GM12873 (cell line): ENCODE data around the gene SPEF1.

Experiments used
- TF ChIP-seq, protein P1 (sequence below): IDR thresholded peaks from 2 replicates; pipeline ENCODE4 v1.5.1; 2012; ENCODE audit warnings: low read depth, mild to moderate bottlenecking, moderate library complexity, low read length, control low read depth; ENCODE audit not compliant: insufficient read depth; ENCODE audit errors: missing control alignments

Gene SPEF1

DNA sequence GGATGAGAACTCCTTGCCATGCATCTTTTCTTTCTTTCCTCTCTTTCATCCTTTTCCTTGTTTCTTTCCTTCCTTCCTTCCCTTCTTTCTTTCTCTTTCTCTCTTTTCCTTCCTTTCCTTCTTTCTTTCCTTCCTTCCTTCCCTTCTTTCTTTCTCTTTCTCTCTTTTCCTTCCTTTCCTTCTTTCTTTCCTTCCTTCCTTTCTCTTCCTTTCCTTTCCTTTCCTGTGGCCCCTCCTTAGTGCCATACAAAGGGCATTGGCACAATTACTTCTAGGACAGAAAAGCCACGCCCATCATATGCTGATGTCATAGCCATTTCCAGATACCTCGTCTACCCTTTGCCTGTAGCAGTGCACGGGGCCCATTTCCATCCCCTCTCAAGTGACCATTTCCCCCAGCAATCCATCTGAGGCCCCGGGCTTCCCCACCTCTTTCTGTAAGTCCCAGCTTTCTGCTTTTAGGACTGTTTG, 7.5 kb upstream of the SPEF1 start:
- TF ChIP-seq, protein P1, sequence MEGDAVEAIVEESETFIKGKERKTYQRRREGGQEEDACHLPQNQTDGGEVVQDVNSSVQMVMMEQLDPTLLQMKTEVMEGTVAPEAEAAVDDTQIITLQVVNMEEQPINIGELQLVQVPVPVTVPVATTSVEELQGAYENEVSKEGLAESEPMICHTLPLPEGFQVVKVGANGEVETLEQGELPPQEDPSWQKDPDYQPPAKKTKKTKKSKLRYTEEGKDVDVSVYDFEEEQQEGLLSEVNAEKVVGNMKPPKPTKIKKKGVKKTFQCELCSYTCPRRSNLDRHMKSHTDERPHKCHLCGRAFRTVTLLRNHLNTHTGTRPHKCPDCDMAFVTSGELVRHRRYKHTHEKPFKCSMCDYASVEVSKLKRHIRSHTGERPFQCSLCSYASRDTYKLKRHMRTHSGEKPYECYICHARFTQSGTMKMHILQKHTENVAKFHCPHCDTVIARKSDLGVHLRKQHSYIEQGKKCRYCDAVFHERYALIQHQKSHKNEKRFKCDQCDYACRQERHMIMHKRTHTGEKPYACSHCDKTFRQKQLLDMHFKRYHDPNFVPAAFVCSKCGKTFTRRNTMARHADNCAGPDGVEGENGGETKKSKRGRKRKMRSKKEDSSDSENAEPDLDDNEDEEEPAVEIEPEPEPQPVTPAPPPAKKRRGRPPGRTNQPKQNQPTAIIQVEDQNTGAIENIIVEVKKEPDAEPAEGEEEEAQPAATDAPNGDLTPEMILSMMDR = no peak

DNA sequence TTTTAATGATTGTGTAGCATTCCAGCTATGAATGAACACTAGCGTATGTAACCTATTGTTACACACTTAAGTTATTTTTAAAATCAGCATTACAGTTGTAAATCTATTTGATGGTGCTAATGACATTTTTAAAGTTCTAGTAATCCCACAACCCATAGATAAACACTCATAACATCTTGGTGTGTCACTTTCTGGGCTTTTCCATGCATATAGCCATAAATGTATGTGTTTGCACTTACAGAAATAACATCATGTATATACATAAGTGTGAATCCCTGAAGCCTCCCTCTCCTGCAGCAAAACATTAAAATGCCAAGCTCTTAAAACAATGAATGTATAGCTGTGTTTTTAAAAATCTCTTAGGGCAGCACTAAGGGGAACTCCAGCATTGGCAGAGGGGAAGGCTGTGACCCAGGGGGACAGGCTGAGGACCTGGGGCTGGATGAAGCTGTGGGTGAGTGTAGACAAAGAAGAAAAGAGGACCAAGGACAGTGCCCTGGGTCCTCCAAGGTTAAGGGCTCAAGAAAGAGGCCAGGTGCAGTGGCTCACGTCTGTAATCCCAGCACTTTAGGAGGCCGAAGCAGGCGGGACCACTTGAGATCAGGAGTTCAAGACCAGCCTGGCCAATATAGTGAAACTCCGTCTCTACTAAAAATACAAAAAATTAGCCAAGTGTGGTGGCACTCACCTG, 6.2 kb upstream of the SPEF1 start:
- TF ChIP-seq, protein P1 = no peak

DNA sequence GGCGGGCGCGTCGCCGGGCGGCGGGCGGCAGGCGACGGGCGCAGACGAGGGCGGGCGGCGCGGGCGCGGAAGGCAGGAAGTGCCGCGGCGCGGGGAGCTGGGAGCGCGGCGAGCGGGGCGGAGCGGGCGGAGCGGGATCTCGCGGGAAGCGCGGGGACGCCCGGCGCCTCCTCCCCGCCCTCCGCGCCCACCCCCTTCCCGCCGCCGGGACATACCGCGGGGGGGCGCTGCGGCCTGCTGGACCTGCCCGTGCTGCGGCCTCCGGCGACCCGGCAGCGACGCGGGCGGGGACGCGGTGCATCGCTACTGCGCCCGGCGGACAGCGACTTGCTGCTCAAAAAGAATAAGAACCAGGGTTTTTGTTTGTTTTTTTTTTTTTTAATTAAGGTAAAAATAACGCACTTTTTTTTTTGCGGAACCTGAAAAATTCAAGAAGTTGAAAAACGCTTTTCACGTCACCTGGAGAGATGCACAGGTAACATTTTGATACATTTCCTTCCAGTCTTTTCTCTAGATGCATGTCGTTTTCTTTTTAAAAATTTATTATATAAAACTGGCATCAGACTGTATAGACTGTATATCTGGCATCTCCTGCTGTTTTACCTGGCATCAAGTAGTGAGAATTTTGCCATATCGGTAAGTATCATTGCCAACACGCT, 5.5 kb upstream of the SPEF1 start, which contains the start of gene CENPB:
Gene CENPB, minus strand, starts transcription at position 76 of the 659 bp plus-strand sequence. CDS start 257 bp downstream, outside the sequence.
- TF ChIP-seq, protein P1 = peak; percentile 75

DNA sequence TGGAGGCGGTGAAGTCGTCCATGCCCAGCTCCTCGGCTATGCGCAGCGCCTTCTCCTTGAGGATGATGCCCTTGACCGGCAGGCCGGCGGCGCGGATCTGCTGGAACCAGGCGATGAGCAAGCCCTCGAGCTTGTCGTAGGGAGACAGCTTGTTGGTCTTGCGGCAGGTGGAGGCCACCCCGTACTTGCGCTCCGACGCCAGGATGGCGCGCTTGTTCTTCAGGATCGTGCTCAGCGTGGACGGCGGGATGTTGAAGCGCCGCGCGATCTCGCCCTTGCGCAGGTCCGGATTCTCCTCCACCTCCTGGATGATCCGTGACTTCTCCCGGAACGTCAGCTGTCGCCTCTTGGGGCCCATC, 4.9 kb upstream of the SPEF1 start:
- TF ChIP-seq, protein P1 = no peak

DNA sequence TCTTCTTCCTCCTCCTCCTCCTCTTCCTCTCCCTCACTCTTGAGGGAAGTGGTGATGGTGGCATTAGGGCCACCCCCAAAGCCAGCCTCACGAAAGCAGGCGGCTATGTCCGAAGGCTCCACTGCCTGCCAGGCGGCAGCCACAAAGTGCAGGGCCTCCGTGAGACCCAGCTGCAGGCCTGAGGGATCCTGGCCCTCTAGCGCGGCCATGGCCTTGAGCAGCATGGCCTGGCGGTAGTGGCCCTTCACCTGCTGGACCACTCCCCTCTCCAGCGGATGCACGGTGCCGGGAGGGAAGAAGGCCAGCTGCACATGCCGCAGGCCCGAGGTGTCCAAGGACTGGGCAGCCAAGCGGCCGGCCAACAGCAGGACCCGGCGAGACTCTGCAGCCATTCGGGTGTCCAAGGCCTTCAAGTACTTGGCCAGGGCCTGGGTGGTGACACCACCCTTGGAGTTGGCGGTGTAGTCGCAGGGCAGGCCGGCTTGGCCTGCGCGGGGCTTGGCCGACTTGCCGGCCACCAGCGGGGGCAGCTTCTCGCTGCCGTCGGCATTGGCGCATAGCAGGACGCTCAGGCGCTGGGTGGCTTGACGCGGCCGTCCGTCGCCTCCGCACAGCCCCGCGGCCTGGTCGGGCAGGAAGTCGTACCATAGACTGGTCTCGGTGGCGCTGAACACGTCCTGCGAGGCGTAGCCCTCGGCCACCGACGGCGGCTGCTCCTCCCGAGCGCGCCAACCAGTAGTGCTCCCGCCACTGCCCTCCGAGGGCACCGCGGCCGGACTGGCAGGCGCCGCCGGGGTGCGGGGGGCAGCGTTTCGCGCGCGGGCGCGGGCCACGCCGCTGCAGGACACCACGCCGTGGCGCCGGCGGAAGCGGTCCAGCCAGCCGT, 4.2 kb upstream of the SPEF1 start:
- TF ChIP-seq, protein P1 = no peak

DNA sequence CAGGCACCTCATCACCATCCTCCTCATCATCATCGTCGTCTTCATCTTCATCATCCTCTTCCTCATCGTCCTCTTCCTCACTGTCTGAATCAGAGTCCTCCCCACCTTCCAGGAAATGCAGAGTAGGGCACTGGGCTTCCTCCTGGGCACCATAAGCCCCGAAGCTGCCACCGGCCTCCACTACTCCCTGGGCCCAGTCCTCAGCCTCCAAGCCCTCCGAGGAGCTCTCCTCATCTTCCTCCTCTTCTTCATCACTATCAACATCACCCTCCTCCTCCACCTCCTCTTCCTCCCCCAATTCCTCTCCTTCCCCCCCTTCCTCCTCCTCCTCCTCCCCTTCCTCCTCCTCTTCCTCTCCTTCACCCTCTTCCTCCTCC, 3.6 kb upstream of the SPEF1 start:
- TF ChIP-seq, protein P1 = no peak
